ENCODE results near the gene ERI3.

ERI3 gene

GRCh38 chr1:44276901-44277300, 78.2 kb downstream of the ERI3 start:
- DNase-seq = no peak

GRCh38 chr1:44275991-44276405, 79.1 kb downstream of the ERI3 start:
- peak in 1 of 2 experiments; percentile 46 for DNase-seq

GRCh38 chr1:44275296-44275962, 79.6 kb downstream of the ERI3 start:
- no peak for DNase-seq

GRCh38 chr1:44273560-44274350, 81.3 kb downstream of the ERI3 start:
- no peak for DNase-seq

GRCh38 chr1:44272992-44273391, 82.1 kb downstream of the ERI3 start:
- DNase-seq = no peak

GRCh38 chr1:44271646-44272045, 83.4 kb downstream of the ERI3 start:
- no peak for DNase-seq

- peak in 1 of 2 experiments; percentile 30 for DNase-seq
Measured at GRCh38 chr1:44270686-44271628, 84.1 kb downstream of the ERI3 start.

GRCh38 chr1:44268054-44268453, 87.0 kb downstream of the ERI3 start:
- no peak for DNase-seq

GRCh38 chr1:44267438-44267837, 87.6 kb downstream of the ERI3 start:
- no peak for DNase-seq

- DNase-seq = no peak
Measured at GRCh38 chr1:44266400-44267344, 88.4 kb downstream of the ERI3 start.

- no peak for DNase-seq
Measured at GRCh38 chr1:44265656-44266358, 89.2 kb downstream of the ERI3 start.

- no peak for DNase-seq
Measured at GRCh38 chr1:44264451-44264771, 90.6 kb downstream of the ERI3 start.

- no peak for DNase-seq
Measured at GRCh38 chr1:44263568-44264450, 91.2 kb downstream of the ERI3 start.

GRCh38 chr1:44262816-44263567, 92.1 kb downstream of the ERI3 start:
- no peak for DNase-seq

GRCh38 chr1:44262414-44262813, 92.6 kb downstream of the ERI3 start:
- no peak for DNase-seq

GRCh38 chr1:44261962-44262361, 93.1 kb downstream of the ERI3 start:
- DNase-seq = no peak

GRCh38 chr1:44261171-44261817, 93.8 kb downstream of the ERI3 start:
- no peak for DNase-seq

GRCh38 chr1:44260792-44261170, 94.3 kb downstream of the ERI3 start:
- no peak for DNase-seq

GRCh38 chr1:44259090-44259489, 96.0 kb downstream of the ERI3 start:
- DNase-seq = no peak

Data from NCI-H524 (cell line).